ENCODE results near the gene REN.

REN gene

DNA sequence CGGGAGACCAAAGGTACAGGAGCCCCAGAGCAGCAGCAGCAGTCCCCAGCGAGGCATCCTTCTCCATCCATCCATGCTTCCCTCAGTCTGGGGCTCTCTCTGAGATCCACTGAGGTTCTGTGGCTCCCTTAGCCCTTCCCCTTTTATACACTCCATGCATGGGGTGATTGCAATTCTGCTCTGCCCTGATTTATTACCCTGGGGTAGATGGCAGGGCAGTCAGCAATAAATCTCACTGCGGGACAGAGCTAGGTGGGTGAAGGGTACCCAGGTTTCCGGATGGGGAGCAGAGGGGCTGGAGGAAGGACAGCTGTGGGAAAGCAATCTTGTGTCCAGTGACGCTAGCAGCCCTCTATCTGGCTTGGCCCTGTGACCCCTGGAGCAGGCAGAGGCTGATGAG lies at the start of gene REN:
REN (minus strand) TSS at position 119 of the 400 bp plus-strand sequence; CDS start at position 75, 44 bp downstream.
- in situ Hi-C loops (cut with MboI; ENCODE audit: low sequenced_read_pairs): loop anchor here (25.0 kb wide), 1 partner anchor 196 kb away; the partner anchor contains the start of gene PLEKHA6

DNA sequence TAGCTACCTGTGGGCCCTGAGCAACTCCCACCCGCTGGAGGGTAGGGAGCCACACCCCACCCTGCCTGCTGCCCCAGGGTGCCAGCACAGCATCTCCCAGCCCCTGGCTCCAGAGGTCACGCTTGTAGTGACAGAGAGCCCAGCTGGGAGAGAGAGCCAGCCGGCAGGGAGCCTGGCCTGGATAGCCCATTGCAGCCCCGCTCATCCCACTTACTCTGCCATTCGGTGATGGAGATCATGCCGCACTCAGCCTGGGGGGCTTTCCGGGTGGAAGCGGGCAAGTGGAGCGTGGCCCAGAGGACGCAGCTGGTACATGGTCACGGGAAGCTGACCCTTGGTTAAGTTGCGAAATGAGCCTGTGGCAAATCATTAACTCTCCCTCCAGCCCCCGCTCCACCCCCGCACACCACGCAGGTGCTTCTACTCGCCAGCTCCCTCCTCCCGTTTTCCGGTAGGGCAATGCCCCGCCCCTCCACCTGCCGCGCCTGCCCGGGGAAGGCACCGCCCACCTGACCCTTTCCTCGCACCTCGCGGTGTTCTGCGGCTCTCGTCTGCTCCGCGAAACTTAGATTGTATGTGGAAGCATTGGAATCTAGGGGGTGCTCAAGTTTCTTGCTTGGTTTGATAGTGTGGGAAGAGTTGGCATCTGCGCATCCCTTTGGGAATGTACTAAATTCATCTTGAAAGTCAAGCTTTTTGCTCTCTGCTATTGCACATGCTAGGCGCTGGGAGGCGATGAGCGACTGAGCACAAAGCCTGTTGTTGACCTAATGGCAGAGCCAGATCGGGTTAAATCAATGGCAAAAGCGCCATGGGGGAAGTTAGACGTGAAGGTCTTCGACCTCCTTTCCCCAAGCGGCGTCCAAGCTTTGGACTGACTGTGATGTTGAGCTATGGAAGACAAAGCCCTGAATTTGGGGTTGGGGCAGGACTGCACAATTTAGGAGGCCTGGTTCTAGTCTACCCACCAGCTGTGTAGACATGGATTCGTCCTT lies 47.8 kb upstream of the REN start, which contains the start of gene GOLT1A:
GOLT1A (minus strand) TSS at position 321 of the 995 bp plus-strand sequence; CDS start at position 239, 82 bp downstream.
- in situ Hi-C loops (cut with MboI; ENCODE audit: low sequenced_read_pairs): no loop called here

DNA sequence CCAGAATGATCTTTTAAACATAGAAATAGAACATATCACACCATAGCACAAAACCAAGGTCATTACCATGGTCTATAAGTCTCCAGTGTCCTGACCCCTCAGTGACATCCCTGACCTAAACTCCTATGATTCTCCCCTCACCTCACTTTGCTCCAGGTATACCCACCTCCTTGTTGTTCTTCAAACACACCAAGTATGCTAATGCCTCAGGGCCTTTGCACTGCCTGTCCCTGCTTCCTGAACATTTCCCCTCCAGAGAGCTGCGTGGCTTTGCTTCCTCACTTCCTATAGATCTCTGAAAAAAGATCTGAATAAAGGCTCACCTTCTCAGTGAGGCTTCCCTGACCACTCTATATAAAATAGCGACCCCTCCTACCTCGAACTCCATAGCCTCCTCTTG lies 46.6 kb upstream of the REN start:
- in situ Hi-C loops (cut with MboI; ENCODE audit: low sequenced_read_pairs): no loop called here

DNA sequence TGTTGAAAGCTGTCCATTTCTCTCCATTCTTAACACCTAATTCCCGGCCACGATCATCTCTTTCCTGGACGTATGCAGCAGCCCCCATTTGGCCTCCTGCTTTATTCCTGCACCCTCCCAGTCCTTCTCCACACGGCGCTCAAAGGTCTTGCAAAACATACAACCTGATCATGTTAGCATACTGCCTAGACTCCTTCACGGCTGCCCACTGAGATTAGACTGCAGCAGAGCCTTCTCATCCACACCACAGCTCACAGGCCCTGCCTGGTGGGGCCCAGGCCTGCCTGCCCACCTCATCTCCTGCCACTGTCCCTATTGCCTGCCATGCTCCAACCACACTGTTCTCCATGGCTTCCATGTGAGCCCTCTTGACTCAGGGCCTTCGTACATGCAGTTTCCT lies 44.9 kb upstream of the REN start:
- in situ Hi-C loops (cut with MboI; ENCODE audit: low sequenced_read_pairs): no loop called here

DNA sequence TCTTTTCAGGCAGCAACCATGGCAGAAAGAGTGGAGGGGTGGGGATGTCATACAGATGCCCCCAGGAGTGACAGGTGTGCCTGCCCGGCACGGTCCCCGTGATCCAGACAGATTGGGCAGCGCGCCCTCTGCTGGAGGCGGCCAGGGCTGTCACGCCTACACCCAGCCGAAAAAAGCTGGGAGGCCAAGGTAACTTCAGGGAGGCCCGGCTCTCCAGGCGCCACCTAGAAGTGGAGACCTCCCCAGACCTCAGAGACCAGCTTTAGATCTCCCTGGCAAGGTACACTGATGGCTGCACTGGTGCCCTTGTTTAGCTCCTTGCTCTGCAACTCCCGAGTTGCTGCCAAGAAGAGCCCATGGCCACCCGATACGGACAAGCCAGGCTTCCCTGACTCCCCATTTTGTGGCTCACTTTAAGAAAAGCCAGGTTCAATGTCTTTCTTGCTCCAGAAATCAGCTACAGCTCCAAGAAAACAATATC lies 41.0 kb upstream of the REN start:
- in situ Hi-C loops (cut with MboI; ENCODE audit: low sequenced_read_pairs): no loop called here

DNA sequence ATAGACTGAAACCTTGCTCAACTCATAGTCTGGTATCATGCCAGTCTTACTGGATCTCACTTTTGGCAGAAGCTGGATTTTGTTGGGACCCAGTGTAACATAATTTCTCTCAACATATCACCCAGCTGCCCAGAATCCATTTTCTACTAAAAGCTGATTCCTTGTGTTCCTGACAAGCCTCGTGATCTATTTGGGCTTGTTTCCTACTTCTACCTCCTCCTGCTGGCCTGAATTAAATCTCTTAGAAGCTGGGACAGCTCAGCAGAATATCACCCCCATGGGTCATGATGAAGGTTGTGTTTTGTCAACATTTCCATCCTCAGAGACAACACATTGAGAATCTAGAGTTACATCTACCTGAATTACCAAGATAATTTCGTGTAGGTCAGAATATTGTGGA lies 40.0 kb upstream of the REN start:
- in situ Hi-C loops (cut with MboI; ENCODE audit: low sequenced_read_pairs): no loop called here

DNA sequence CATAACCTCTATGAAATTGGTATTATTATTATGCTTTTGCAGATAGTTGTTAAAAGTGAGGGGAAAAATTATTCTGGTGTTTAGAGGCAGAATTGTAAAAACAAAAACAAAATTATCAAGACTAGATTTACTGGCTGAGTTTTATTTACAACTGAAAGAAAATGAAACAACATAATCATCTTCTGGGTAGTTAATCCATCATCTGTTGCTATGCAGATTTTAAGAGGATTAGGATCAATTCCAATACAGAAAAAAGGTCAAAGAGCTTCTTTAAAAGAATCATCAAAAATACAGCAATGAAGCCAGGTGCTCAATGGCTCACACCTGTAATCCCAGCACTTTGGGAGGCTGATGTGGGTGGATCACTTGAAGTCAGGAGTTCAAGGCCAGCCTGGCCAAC lies 39.3 kb upstream of the REN start:
- in situ Hi-C loops (cut with MboI; ENCODE audit: low sequenced_read_pairs): no loop called here

DNA sequence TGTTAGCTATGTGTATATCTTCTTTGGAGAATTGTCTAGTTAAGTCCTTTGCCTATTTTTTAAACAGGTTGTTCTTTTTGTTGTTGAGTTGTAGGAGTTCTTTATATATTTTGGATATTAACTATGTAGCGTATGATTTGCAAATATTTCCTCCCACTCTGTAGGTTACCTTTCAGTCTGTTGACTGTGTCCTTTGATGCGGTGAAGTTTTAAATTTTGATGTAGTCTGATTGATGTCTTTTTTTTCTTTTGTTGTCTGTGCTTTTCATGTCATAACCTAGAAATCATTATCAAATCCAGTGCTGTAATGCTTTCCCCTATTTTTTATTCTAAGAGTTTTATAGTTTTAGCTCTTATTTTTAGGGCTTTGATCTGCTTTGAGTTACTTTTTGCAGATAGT lies 38.8 kb upstream of the REN start:
- in situ Hi-C loops (cut with MboI; ENCODE audit: low sequenced_read_pairs): no loop called here

DNA sequence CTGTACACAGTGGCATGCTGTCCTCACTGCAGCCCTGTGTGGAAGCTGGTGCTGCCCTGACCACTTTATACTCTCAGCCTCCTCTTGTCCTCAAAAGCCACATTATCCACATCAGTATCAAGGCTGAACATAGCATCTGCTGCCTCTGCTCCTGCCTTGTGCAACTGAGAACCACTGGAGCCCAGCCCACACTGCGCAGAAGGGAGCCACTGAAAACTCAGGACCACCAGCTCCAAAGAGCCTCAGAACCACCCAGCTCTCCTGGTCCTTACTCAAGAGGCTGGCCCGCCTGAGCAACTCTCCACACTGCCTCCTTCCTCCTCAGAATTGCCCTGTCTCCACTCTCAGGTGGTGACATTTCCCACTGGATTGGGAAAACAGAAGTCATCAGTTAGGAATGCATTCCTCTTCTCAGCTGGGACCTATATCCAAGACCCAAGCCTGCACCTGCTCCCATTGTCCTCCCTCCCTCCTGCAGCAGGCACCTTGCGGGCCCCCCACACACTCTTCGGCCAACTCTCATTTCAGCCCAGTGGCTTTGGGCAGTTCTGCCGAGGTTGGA lies 37.1 kb upstream of the REN start:
- in situ Hi-C loops (cut with MboI; ENCODE audit: low sequenced_read_pairs): no loop called here

DNA sequence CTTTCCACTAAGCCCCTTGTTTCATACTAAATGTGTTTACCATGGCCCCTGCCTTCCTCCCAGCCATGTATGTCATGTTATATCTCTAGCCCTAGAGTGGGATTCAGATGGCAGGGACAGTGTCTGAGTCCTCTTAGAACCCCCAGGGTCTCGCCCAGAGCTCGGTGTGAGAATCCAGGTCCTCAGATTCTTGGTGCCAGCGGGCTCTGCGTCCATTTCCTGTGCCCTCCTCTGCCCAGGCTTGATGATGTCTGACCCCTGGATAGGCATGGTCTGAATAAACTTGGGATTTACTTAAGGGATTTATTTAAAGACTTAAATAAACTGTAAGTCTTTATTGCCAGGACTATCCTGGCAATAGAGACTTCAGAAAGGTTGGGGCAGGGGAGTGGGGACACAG lies 36.3 kb upstream of the REN start:
- in situ Hi-C loops (cut with MboI; ENCODE audit: low sequenced_read_pairs): no loop called here

DNA sequence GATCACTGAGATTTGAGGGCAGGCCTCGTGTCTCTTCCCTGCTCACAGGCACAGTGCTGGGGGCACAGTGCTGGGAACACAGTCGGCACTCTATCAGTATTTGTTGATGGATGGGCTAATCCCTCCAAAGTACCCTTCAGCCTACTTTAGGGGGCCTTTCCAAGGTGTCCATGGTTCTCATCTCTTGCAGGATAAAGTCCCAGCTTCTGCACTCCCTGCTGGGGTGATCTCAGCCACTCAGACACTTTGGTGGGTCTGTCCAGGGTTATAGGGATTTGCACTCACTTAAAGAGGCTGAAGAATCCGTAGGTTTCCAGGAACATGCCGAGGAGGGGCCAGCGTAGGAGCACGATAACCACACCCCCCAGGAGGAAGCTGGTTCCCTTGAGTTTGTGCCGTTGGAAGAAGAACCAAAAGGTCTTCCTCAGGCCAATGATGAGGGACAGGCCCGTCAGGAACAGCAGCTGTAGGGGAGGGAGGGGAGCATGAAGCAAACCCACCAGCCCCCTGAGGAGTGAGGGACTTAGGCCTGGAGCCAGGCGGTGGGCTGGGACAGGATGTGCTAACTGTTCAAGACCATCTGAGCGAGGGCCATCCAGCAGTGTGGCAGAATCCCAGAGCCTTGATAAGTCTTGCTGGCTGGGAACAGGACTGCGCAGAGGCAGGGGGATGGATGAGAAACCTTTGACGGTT lies 35.4 kb upstream of the REN start:
- in situ Hi-C loops (cut with MboI; ENCODE audit: low sequenced_read_pairs): no loop called here

DNA sequence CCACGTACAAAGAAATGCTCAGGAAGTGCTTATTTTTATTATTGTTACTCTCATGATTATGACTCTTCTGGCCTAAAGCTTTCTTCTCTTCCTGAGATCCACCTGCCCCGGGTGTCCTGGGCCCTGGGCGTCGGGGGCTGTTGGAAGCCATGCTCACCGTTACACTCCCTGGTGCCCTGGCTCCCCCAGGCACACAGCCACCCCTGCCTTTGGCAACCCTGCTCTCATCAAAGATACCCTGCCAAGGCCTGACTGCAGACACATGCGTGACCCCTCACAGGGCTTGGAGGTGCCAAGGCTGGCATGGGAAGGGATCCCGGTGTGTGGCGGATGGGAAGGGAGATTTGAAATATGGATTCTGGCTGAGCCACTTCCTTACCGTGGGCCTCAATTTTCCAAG lies 33.4 kb upstream of the REN start:
- in situ Hi-C loops (cut with MboI; ENCODE audit: low sequenced_read_pairs): no loop called here

DNA sequence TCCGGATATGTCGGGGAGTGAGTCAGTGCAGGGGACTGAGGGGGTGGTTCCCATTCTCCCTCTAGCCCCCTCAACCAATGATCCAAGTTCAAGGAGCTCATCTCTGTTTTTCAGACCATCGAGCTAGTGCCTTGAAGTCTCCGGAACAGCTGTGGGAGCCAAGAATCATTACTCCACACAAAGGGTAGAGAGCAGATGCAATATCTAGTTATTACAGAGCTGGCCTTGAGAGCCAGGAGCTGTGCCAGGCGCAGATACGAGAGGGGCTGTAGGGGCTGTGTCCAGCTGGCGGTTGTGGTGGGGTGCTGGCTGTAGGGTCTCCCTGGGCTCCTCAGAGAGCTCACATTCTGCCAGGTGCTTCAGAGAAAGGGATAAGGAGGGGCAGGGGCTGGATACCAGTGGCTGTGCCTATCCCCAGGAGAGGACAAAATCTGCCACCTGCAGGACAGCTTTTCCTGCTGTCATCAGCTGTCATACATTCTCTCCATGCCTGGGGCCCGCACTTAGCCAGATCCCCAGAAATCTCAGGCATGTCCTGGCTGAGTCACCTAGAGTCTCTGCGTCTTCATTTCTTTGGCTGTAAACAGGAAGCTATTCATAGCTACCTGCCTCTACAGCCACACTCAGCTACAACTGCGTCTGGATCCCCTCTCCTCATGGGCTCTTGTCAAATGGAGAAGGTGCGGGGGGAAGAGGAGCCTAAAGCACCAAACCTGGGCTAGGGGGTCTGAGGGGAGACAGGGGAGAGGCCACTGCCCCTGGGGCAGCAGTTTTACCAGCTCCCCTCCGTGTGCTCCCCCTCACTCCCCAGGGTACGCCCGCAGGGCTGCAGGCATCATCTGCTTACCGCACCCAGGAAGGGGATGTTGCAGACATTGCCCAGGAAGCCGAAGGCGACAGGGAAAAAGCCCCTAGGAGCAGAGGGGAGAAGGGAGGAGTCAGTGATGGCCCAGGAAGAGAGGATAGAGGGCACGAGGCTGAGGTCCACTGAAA lies 32.5 kb upstream of the REN start:
- in situ Hi-C loops (cut with MboI; ENCODE audit: low sequenced_read_pairs): no loop called here

DNA sequence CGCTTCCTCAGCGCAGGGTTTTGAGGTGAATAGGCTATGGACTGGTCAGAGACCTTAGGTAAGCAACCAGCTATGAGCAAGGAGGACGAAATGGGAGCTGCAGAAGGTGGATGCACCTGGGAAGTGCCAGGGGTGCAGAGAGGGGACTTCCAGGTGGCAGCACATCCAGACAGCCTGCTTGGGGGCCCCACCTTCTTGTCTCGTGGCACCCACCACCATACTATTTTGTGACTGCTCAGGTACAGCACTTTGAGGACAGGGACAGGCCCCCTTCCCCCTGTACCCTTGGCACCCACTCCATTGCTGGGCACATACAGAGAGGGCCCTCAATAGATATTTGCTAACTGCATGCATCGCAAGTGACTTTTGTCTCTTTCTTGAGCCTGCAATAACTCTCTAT lies 30.9 kb upstream of the REN start:
- in situ Hi-C loops (cut with MboI; ENCODE audit: low sequenced_read_pairs): no loop called here

DNA sequence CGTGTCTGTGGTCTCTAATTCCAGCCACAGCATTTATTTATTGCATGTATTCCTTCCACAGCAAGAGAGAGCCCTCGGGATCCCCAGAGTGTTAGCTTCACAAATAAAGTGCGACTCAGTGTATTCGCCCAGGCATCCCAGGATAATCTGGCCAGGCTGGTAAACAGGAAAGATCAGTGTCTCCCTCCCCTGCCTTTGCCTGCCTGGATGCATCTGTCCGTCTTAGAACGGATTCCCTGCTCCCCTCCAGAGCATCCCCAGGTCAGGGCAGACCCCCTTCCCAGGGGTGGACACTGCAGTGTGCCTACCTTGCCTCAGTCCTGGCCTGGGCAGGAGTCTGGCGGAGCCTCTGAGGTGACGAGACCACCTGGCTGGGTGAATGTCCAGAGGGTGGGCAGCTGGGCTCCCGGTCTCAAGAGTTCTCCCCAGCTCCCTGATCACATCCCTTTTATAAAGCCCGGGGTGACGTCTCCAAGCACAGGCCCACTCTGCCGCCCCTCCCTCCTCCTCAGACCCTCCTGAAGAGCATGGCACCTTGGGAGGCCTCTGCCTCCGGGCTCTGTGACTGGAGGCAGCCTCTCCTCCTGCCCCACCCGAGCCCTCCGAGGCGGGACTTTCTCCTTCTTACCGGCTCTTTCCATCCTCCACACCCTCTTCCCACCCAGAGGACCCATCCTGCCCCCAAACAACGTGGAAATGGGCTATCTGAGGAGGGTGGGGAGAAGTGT lies 30.1 kb upstream of the REN start, which contains the start of gene KISS1:
KISS1 (minus strand) TSS at position 424 of the 728 bp plus-strand sequence. CDS start 3,615 bp downstream, outside the sequence.
- in situ Hi-C loops (cut with MboI; ENCODE audit: low sequenced_read_pairs): no loop called here

DNA sequence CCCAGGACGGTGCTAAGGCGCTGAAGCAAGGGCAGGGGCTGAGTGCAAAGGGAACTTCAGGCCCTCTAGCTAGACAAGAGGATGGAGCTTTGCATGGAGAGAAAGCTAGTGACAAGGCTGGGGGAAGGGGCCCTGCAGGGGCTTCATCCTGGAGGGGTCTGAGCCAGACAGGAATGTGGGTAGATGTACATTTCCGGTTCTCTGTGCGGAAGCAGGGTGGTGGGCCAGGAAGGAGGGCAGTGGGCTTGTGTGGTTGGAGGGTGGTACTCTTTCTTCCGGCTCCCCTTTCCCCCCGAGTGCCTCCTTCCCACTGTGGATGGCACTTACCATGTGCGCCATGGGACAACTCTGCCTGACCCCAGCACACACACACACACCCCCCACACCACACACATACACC lies 28.6 kb upstream of the REN start:
- in situ Hi-C loops (cut with MboI; ENCODE audit: low sequenced_read_pairs): no loop called here

DNA sequence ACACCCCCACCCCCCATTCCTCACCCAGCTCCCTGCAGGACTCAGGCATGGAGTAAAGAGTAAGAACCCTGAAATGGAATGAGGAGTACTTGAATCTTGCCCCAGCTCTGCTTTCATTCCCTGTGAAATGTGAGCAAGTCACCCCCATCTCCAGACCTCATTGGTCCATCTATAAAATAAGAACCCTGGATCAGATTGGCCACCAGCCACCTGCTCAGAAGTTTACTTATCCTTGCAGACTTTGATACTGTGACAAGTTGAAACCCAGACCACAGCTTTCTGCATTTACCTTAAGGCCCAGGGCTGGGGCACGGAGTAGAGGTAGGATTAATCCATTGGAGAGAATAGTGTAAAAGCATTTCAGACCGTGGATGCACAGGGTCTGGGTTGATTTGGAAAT lies 27.9 kb upstream of the REN start:
- in situ Hi-C loops (cut with MboI; ENCODE audit: low sequenced_read_pairs): no loop called here

DNA sequence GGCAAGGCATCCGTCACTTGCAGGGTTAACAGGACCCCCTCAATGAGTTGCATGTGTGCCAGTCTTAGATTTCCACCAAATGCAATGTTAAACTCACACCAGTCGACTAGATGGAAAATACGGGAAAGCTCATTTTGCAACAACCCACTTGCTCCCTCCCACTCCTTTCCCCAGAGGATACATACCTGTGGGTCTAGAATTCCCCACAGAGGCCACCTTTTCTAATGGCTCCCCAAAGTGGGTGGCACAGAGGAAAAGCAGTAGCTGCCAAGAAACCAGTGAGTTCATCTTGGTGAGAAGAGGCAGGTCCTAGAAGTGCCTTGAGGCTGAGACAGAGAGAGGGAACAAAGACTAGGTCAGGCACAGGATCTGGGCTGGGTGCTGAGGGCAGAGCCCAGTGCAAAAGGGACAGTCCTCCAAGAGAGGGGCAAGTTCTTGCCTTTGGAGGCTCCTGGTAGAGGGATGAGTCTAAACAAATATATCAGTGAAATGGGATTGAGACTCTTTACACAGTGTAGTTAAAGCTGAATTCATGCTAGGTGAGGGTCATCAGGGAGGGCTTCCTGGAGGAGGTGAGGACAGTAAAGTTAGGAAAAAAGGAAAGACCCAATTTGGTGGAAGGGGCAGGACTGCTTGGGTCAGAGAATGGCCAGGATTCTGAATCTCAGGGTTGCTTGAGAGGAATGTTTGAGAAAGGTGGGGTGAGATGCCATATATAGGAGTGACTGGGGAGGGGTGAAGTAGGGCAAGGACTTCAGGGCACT lies 26.6 kb upstream of the REN start:
- in situ Hi-C loops (cut with MboI; ENCODE audit: low sequenced_read_pairs): no loop called here

DNA sequence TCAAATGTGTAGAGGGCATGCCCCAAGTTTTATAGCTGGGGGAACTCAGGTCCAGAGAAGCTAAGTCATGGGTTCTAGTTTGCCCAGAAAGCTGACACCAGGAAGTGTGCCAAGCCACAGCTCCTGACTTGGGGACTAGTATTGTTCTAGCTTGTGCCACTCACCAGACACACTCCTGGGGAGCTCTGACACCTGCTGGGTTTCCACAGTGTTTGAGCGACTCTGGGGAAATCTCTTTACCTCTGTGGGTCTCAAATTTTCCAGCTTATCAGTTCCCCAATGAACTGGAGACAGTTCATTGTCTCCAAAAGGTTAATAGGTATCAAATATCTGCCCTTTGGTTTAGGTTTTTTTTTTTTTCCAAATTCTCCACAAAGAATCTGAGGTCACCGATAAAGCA lies 25.9 kb upstream of the REN start:
- in situ Hi-C loops (cut with MboI; ENCODE audit: low sequenced_read_pairs): no loop called here
